Aorta (tissue), 5 donors: Measurements from ENCODE around the gene GPATCH3. TPM values are rescaled to one million over a fixed set of nuclear protein-coding genes. Genes with fewer than 3 reads are reported as not detected.

ENCODE experiments used
- ATAC-seq: fragments of 200-7000 bp; cut with Tn5 transposase; one replicate; pipeline ENCODE4 v1.9.1; 2022; ENCODE audit warnings: moderate library complexity; ENCODE audit not compliant: low FRiP score
- DNase-seq, 2 donors: peaks; one replicate each; pipeline ENCODE4 v3.0.0-alpha.2; 2020
- H3K27ac ChIP-seq, 2 donors: one replicate each; pipeline ENCODE4 v1.5.1; 2013; ENCODE audit warnings: low read length in 2 of 2, mild to moderate bottlenecking in 2 of 2, moderate library complexity in 2 of 2, control low read depth in 1 of 2, inconsistent platforms in 1 of 2, low read depth in 1 of 2
- H3K27me3 ChIP-seq, 2 donors: one replicate each; pipeline ENCODE4 v1.6.1; 2013; ENCODE audit warnings: control low read depth in 1 of 2, low read length in 1 of 2, mild to moderate bottlenecking in 1 of 2, moderate library complexity in 1 of 2; ENCODE audit not compliant: insufficient read depth in 2 of 2, control insufficient read depth in 1 of 2
- H3K36me3 ChIP-seq, 2 donors: one replicate each; pipeline ENCODE4 v1.6.1; 2013; ENCODE audit warnings: control low read depth in 1 of 2, low read length in 1 of 2, mild to moderate bottlenecking in 1 of 2; ENCODE audit not compliant: insufficient read depth in 2 of 2, control insufficient read depth in 1 of 2
- H3K4me1 ChIP-seq, 2 donors: one replicate each; pipeline ENCODE4 v1.6.1; 2013; ENCODE audit warnings: low read length in 2 of 2, control low read depth in 1 of 2, mild to moderate bottlenecking in 1 of 2, moderate library complexity in 1 of 2; ENCODE audit not compliant: insufficient read depth in 2 of 2, control insufficient read depth in 1 of 2
- H3K4me3 ChIP-seq, 2 donors: one replicate each; pipeline ENCODE4 v1.5.1; 2013; ENCODE audit warnings: low read length in 2 of 2, control low read depth in 1 of 2, mild to moderate bottlenecking in 1 of 2
- H3K9me3 ChIP-seq: one replicate; pipeline ENCODE4 v1.6.1; 2013; ENCODE audit warnings: mild to moderate bottlenecking, low read length; ENCODE audit not compliant: control insufficient read depth
- WGBS, 2 donors: extraction: QIAGEN DNeasy Blood & Tissue Kit; methylation state at CpG; one replicate each; pipeline ENCODE4 v1.1.7; 2013; 5-methylcytosine and 5-hydroxymethylcytosine counted together
- intact Hi-C, 2 donors: fragments of 100-400 bp; cut with DNase I; formaldehyde crosslinking; loops; one replicate each; pipeline versions ENCODE4 v1.14.2 to v1.15.0; 2022
- polyA plus RNA-seq, 2 donors: library from polyadenylated mRNA; stranded (reverse); fragments of 200-250 nt; gene quantifications; one replicate each; pipeline ENCODE4 v1.2.3, GENCODE V29; 2013
- total RNA-seq, 2 donors: library from RNA; stranded (reverse); fragmentation: NEBNext Ultra II Directional; extraction: Animal tissue kit (Norgen Biotek cat#: 25700); gene quantifications; one replicate each; pipeline ENCODE4 v1.2.1, GENCODE V29; 2021
- donor health status: healthy with polysubstance abuse.
- donor health status: Bipolar disorder and iron deficiency.
- donor health status: DM: no; HTN: no; CAD: no.
- donor health status: DM: no; HTN: no; CAD: no.
- donor health status: DM: yes; HTN: yes; CAD: no.

The GPATCH3 gene
- total and polyA plus RNA-seq, 4 donors: 7.5 to 16.4 (median 11.2) TPM

DNA sequence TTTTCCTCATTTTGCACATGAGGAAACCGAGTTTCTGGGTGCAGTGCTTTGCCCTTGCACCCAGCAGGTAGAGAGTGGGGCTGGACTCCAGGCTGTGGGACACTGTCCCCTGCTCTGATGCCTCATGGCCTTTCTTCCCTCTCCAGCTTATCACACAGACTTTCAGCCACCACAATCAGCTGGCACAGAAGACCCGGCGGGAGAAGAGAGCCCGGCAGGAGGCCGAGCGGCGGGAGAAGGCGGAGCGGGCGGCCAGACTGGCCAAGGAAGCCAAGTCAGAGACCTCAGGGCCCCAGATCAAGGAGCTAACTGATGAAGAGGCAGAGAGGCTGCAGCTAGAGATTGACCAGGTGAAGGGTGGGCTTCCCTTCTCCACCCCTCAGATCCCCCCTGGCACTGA, 41.0 kb upstream of the GPATCH3 start:
- ATAC-seq (no peak), DNase-seq (peak in 1 of 2 donors; percentile 24)
- Histone ChIP-seq H3K27me3 (no peaks in the 10 kb centered on the region), H3K9me3 (no peaks in the 10 kb centered on the region), H3K36me3 (peaks cover 2 to 9% of the 10 kb centered on the region in 2 donors), H3K27ac (no peak overlapping the region), H3K4me3 (no peak overlapping the region), H3K4me1 (no peaks in the 10 kb centered on the region)
- 89 to 93% methylated on average over 10 of the region's 10 CpGs for WGBS, 2 donors
- intact Hi-C loops: no loop called here

DNA sequence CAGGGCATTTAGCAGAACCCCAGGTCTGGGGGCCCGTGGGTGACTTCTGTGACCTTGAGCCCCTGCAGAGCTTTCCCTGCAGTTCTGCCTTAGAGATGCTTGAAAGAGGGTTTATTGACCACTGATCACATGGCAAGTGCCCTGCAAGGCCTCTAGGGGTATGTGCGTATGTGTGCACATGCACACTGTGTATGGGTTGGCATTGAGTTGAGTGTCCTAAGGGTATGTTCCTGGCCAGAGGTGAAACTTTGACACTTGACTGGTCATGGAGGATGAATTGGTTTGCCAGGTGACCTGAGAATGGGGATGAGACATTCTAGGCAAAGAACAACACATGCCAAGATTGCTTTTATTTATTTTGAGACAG, 38.4 kb upstream of the GPATCH3 start:
- Histone ChIP-seq H3K4me1 (no peaks in the 10 kb centered on the region), H3K4me3 (no peak overlapping the region), H3K9me3 (no peaks in the 10 kb centered on the region), H3K27me3 (no peaks in the 10 kb centered on the region), H3K27ac (no peak overlapping the region), H3K36me3 (peaks cover 2 to 3% of the 10 kb centered on the region in 2 donors)
- ATAC-seq: no peak
- WGBS, 2 donors: 78 to 88% methylated on average over 2 of the region's 2 CpGs
- no peak for DNase-seq
- intact Hi-C loops: no loop called here

DNA sequence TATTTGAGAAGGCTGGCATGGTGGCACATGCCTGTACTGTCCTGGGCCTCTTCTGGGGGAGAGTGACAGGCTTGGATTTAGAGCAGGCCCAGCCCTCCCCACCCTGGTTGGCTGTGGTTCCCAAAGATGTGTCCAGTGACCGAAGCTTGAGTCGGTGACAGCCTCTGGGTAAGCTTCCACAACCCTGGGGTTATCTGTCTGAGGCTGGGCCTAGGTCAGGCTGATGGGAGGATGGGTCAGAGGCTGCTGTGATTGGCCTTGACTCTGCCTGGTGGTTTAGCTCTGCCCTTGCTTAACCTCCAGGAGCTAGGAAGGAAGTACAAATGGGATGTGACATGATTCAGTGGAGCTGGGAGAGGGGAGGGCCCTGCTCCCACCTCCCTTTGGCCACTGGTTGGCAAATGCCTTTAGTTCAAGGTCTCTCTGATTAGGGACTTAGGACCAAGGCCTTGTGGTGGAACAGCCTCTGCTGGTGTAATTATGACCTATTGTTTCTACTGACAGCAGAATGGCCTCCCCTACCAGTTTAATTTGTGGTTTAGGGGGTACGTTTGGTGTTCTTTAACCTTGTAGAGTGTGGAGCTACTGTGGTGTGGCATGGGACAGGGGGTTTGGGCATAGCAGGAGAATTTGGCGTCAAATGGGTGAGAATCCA, 37.9 kb upstream of the GPATCH3 start:
- no peaks in the 10 kb centered on the region for H3K9me3 ChIP-seq
- H3K27me3 ChIP-seq: no peaks in the 10 kb centered on the region
- intact Hi-C loops: no loop called here
- H3K27ac ChIP-seq: no peak overlapping the region
- H3K36me3 ChIP-seq: peaks cover 2 to 5% of the 10 kb centered on the region in 2 donors
- no peak for ATAC-seq
- H3K4me1 ChIP-seq: no peaks in the 10 kb centered on the region
- WGBS, 2 donors: 85 to 94% methylated on average over 4 of the region's 4 CpGs
- H3K4me3 ChIP-seq: no peak overlapping the region
- no peak for DNase-seq

DNA sequence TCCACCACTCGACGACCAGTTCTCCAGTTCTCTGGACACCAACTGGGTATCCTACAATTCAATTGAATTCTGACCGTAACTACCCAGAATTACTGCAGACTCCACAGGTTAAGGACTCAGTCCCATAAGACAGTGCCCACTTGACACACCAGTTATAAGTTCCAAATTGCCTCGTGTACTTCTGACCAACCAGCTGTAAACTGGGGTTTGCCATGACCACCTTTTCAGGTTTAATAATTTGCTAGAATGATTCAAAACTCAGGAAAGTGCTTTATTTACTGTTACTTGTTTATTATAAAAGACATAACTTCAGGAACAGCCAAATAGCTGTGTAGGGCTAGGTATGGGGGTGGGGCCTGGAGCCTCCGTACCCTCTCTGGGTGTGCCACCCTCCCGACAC, 36.6 kb upstream of the GPATCH3 start:
- Histone ChIP-seq H3K27ac (no peak overlapping the region), H3K36me3 (peaks cover 0 to 3% of the 10 kb centered on the region in 2 donors), H3K9me3 (no peaks in the 10 kb centered on the region), H3K4me3 (no peak overlapping the region), H3K27me3 (no peaks in the 10 kb centered on the region), H3K4me1 (no peaks in the 10 kb centered on the region)
- no peak for ATAC-seq
- intact Hi-C loops: no loop called here
- DNase-seq: no peak
- 78% methylated on average over 6 of the region's 6 CpGs for WGBS, 2 donors

DNA sequence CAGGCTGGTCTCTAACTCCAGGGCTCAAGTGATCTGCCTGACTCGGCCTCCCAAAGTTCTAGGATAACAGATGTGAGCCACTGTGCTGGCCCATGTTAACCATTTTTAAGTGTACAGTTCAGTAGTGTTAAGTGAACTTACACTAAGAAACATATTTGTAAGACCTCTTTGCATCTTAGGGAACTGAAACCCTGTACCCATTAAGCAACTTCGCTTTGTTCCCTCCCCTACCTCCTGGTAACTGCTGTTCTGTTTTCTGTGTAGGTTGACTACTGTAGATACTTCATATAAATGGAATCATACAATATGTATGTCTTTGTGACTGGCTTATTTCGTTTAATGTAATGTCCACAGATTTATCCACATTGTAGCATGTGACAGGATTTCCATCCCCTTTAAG, 32.3 kb upstream of the GPATCH3 start:
- no peaks in the 10 kb centered on the region for H3K27me3 ChIP-seq
- intact Hi-C loops: no loop called here
- WGBS, 2 donors: 86 to 88% methylated on average over 3 of the region's 3 CpGs
- no peaks in the 10 kb centered on the region for H3K4me1 ChIP-seq
- H3K27ac ChIP-seq: no peak overlapping the region
- no peak overlapping the region for H3K4me3 ChIP-seq
- DNase-seq (no peak), ATAC-seq (no peak)
- peaks cover 0 to 3% of the 10 kb centered on the region in 2 donors for H3K36me3 ChIP-seq
- H3K9me3 ChIP-seq: no peaks in the 10 kb centered on the region

DNA sequence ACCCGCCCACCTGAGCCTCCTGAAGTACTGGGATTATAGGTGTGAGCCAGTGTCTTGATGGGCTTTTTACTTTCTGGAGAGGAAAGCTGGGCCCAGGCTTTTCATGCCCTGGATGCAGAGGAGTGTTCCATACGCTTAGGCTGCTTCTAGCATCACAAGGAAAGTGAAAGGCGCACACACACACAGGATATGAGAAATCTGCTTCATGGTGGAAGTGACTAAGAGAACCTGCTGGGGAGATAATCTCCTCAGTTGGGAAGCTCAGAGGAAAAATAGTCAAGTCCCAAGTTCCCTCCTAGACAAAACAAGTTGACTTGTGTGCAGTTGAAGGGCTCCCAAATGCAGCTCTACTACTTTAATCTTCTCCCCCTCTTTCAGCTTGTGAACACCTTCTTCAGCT, 23.4 kb upstream of the GPATCH3 start:
- Histone ChIP-seq H3K4me1 (peaks cover 0 to 5% of the 10 kb centered on the region in 2 donors), H3K27me3 (no peaks in the 10 kb centered on the region), H3K36me3 (no peaks in the 10 kb centered on the region), H3K4me3 (no peak overlapping the region), H3K27ac (no peak overlapping the region), H3K9me3 (no peaks in the 10 kb centered on the region)
- intact Hi-C loops: no loop called here
- ATAC-seq: no peak
- DNase-seq: no peak
- WGBS, 2 donors: 92 to 95% methylated on average over 3 of the region's 3 CpGs

DNA sequence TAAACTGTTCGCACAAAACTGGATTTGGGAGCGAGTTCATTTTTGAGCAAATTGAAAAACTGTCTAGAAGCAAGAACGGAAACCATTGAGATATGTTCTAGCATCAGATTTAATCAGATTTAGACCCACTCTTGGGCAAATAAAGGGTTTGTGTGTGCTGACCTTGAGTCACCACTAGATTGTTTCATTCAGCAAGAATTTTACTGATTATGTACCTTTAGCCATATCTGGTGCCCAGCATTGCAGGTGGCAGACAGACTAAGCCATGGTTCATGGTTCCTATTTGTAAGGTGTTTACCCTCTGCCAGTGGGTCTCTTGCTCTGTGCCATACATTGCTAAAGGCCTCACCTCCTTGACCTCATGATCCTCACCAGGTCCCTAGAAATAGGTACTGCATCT, 22.6 kb upstream of the GPATCH3 start:
- ATAC-seq: no peak
- Histone ChIP-seq H3K36me3 (no peaks in the 10 kb centered on the region), H3K9me3 (no peaks in the 10 kb centered on the region), H3K27me3 (no peaks in the 10 kb centered on the region), H3K27ac (no peak overlapping the region), H3K4me1 (peaks cover 0 to 5% of the 10 kb centered on the region in 2 donors), H3K4me3 (peak overlapping the region in 1 of 2 donors; percentile 83)
- intact Hi-C loops: no loop called here
- no peak for DNase-seq
- 92 to 95% methylated on average over 3 of the region's 3 CpGs for WGBS, 2 donors

DNA sequence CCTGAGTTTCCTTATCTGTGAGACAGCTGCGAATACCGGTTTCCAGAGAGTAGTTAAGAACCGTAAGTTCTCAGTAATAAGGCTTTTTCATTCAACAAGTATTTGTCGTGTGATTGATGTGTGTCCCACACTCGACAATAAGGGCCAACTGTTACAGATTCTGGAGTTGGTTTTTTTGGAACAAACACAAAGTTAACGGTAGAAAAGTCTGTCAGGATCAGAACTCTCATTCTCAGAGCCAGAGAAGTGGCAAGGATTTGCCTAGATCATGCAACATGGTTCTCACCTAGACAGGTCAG, 22.1 kb upstream of the GPATCH3 start:
- Histone ChIP-seq H3K4me3 (peak overlapping the region; percentile 66 to 83), H3K36me3 (no peaks in the 10 kb centered on the region), H3K9me3 (no peaks in the 10 kb centered on the region), H3K4me1 (peaks cover 0 to 5% of the 10 kb centered on the region in 2 donors), H3K27ac (no peak overlapping the region), H3K27me3 (no peaks in the 10 kb centered on the region)
- ATAC-seq (no peak), DNase-seq (no peak)
- WGBS, 2 donors: 7 to 12% methylated on average over 6 of the region's 6 CpGs
- intact Hi-C loops: no loop called here

DNA sequence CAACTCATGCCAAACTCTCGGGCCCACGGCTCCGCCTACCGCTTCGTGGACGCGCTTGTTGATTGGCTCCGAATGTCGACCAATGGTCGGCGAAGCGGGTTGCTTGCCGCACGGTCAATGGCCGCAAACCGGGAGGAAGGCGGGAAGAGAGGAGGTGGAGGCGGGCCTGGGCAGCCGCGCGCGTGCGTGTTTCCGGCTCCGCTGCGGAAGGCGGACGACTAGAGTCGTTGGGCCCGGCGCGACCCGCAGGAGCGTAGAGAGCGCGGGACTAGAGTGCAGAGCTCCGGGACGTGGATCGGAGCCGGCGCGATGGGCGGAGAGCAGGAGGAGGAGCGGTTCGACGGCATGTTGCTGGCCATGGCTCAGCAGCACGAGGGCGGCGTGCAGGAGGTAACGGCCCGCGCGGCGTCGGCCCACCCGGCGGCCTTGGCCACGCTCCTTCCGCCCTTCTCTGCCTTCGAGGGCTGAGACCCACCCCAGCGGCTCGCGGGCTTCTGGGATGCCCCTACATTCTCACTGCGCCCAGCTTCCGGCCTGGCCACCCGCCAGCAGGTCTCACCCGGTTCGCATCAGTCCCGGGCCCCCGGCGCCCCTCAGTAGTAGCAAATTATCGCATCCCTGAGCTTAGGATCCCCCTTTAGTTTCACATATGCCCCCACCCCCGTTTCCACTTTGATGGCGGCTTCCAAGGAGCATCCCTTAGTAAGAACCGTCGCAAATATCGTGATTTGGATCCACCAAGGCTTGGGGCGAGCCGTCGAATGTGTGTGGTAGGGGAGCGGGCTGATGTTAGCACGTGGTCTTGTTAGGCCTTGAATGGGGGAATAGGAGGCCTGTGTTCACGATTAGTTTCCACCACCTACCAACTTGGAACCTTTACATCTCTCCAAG, 21.5 kb upstream of the GPATCH3 start, which contains the start of gene NUDC:
TSS of gene NUDC (plus strand) at position 204 of the 891 bp plus-strand sequence. CDS start at position 310, 106 bp downstream.
- intact Hi-C loops: no loop called here
- Histone ChIP-seq H3K4me1 (peaks cover 0 to 5% of the 10 kb centered on the region in 2 donors), H3K9me3 (no peaks in the 10 kb centered on the region), H3K4me3 (peak within 1 kb of the TSS; percentile 66 to 83), H3K36me3 (no peaks in the 10 kb centered on the region), H3K27me3 (no peaks in the 10 kb centered on the region), H3K27ac (peak within 1 kb of the TSS in 1 of 2 donors; percentile 71)
- WGBS, 2 donors: 1% methylated on average over 78 to 83 of the region's 83 CpGs
- peak; percentile 99 for ATAC-seq
- peak; percentile 98 to 99 for DNase-seq
